GM23338 (cell line): Measurements from ENCODE around the gene HSD17B11. TPM values are rescaled to one million over a fixed set of nuclear protein-coding genes. Genes with fewer than 3 reads are reported as not detected.

Experiments
- ATAC-seq: fragments of 200-7000 bp; cut with Tn5 transposase; 3 replicates; pipeline ENCODE4 v1.9.1; 2020
- DNase-seq: peaks from one replicate; pipeline ENCODE4 v3.0.0-alpha.2; 2015; ENCODE audit warnings: low spot score
- H2AFZ ChIP-seq: fragments of 200-600 bp; sonication (generic); 2 replicates; pipeline ENCODE4 v1.8.0; 2016; ENCODE audit warnings: antibody characterized with exemption, mild to moderate bottlenecking, moderate library complexity
- H3F3A ChIP-seq: fragments of 200-600 bp; sonication (generic); replicated peaks from 2 replicates; pipeline ENCODE4 v1.8.0; 2017; ENCODE audit warnings: antibody characterized with exemption, mixed run types, low read depth
- H3K27ac ChIP-seq: fragments of 200-600 bp; sonication (generic); 2 replicates; pipeline ENCODE4 v1.6.1; 2016; ENCODE audit warnings: low read depth
- H3K27me3 ChIP-seq: fragments of 200-600 bp; sonication (generic); 2 replicates; pipeline ENCODE4 v1.8.0; 2016; ENCODE audit warnings: mild to moderate bottlenecking, mixed run types, moderate library complexity; ENCODE audit not compliant: insufficient read depth
- H3K36me3 ChIP-seq: fragments of 200-600 bp; sonication (generic); 2 replicates; pipeline ENCODE4 v1.8.0; 2016; ENCODE audit warnings: mild to moderate bottlenecking; ENCODE audit not compliant: insufficient read depth
- H3K4me1 ChIP-seq: fragments of 200-600 bp; sonication (generic); 2 replicates; pipeline ENCODE4 v1.8.0; 2016; ENCODE audit warnings: mild to moderate bottlenecking, moderate library complexity; ENCODE audit not compliant: insufficient read depth
- H3K4me2 ChIP-seq: fragments of 200-600 bp; sonication (generic); 2 replicates; pipeline ENCODE4 v1.7.1; 2017; ENCODE audit warnings: mixed run types
- H3K4me3 ChIP-seq: fragments of 200-600 bp; sonication (generic); 2 replicates; pipeline ENCODE4 v1.6.1; 2016; ENCODE audit warnings: mixed run types
- H3K79me2 ChIP-seq: fragments of 200-600 bp; sonication (generic); replicated peaks from 2 replicates; pipeline ENCODE4 v1.8.0; 2017; ENCODE audit warnings: mild to moderate bottlenecking; ENCODE audit not compliant: insufficient read depth
- H3K9me2 ChIP-seq: fragments of 200-600 bp; sonication (generic); 2 replicates; pipeline ENCODE4 v1.8.0; 2017; ENCODE audit not compliant: insufficient read depth
- H4K20me1 ChIP-seq: fragments of 200-600 bp; sonication (generic); replicated peaks from 2 replicates; pipeline ENCODE4 v1.8.0; 2017; ENCODE audit warnings: mild to moderate bottlenecking; ENCODE audit not compliant: insufficient read depth
- H3K27ac Mint-ChIP-seq: 2 replicates; pipeline ENCODE4 v1.8.0; 2020; ENCODE audit warnings: inconsistent platforms, mild to moderate bottlenecking, moderate library complexity, mixed read lengths
- H3K27me3 Mint-ChIP-seq: 3 replicates; pipeline ENCODE4 v1.8.0; 2022; ENCODE audit warnings: low read depth, mild to moderate bottlenecking, moderate library complexity, mixed read lengths, inconsistent platforms; ENCODE audit not compliant: insufficient read depth, poor library complexity
- H3K36me3 Mint-ChIP-seq: 3 replicates; pipeline ENCODE4 v1.8.0; 2021; ENCODE audit warnings: low read depth, mild to moderate bottlenecking, inconsistent platforms, moderate library complexity, mixed read lengths
- H3K4me1 Mint-ChIP-seq: 3 replicates; pipeline ENCODE4 v1.8.0; 2020; ENCODE audit warnings: mild to moderate bottlenecking, inconsistent platforms, mixed read lengths
- H3K4me3 Mint-ChIP-seq: 3 replicates; pipeline ENCODE4 v1.8.0; 2021; ENCODE audit warnings: moderate library complexity, mild to moderate bottlenecking, inconsistent platforms, mixed read lengths
- H3K9me3 Mint-ChIP-seq: 3 replicates; pipeline ENCODE4 v1.8.0; 2020; ENCODE audit warnings: moderate library complexity, mild to moderate bottlenecking, inconsistent platforms, mixed read lengths
- CREB1 ChIP-seq: fragments of 250-450 bp; sonication (Bioruptor Pico); IDR thresholded peaks from 2 replicates; pipeline ENCODE4 v1.5.0; 2020; ENCODE audit warnings: low read depth, mild to moderate bottlenecking, moderate library complexity
- ETS1 ChIP-seq: IDR thresholded peaks from 2 replicates; pipeline ENCODE4 v1.6.1; 2016; ENCODE audit warnings: antibody characterized with exemption
- EZH2 ChIP-seq: fragments of 200-600 bp; sonication (generic); IDR thresholded peaks from one replicate; pipeline ENCODE4 v1.8.0; 2017; ENCODE audit warnings: antibody characterized with exemption, mild to moderate bottlenecking, low read depth; ENCODE audit not compliant: unreplicated experiment
- EZH2phosphoT487 ChIP-seq: fragments of 200-600 bp; sonication (generic); IDR thresholded peaks from one replicate; pipeline ENCODE4 v1.8.1; 2018; ENCODE audit warnings: antibody characterized with exemption; ENCODE audit not compliant: unreplicated experiment
- JUNB ChIP-seq: IDR thresholded peaks from one replicate; pipeline ENCODE4 v1.6.1; 2016; ENCODE audit warnings: antibody characterized with exemption; ENCODE audit not compliant: unreplicated experiment
- NANOG ChIP-seq: IDR thresholded peaks from 2 replicates; pipeline ENCODE4 v1.6.1; 2016; ENCODE audit warnings: antibody characterized with exemption, borderline replicate concordance
- POLR2AphosphoS5 ChIP-seq: IDR thresholded peaks from 2 replicates; pipeline ENCODE4 v1.6.1; 2016; ENCODE audit warnings: antibody characterized with exemption, low read depth
- REST ChIP-seq: IDR thresholded peaks from one replicate; pipeline ENCODE4 v1.6.1; 2018; ENCODE audit warnings: antibody characterized with exemption; ENCODE audit not compliant: unreplicated experiment
- STAT1 ChIP-seq: IDR thresholded peaks from one replicate; pipeline ENCODE4 v1.6.1; 2016; ENCODE audit warnings: antibody characterized with exemption; ENCODE audit not compliant: unreplicated experiment
- ZNF114 ChIP-seq: fragments of 250-450 bp; sonication (Bioruptor Pico); IDR thresholded peaks from 2 replicates; pipeline ENCODE4 v1.5.0; 2020; ENCODE audit warnings: mild to moderate bottlenecking, moderate library complexity
- ZNF331 ChIP-seq: fragments of 250-450 bp; sonication (Bioruptor Pico); IDR thresholded peaks from 2 replicates; pipeline ENCODE4 v1.5.0; 2020; ENCODE audit warnings: low read depth, mild to moderate bottlenecking, moderate library complexity
- ZNF462 ChIP-seq: fragments of 250-450 bp; sonication (Bioruptor Pico); IDR thresholded peaks from 2 replicates; pipeline ENCODE4 v1.5.0; 2020; ENCODE audit warnings: mild to moderate bottlenecking, moderate library complexity
- polyA plus RNA-seq: library from polyadenylated mRNA; unstranded; fragments of >200 nt; fragmentation: Nextera tagmentation; extraction: Ambion mirVana; gene quantifications from 2 replicates; pipeline ENCODE4 v1.2.1, GENCODE V29; 2016
- total RNA-seq: library from RNA; depleted of rRNA; stranded (reverse); fragments of >200 nt; shearing (Covaris generic); gene quantifications from 2 replicates; pipeline ENCODE4 v1.2.3, GENCODE V29; 2014
- TF ChIP-seq, protein P1 (sequence below), 2 experiments: fragments of 200-600 bp in 1 of 2; sonication (generic) in 1 of 2; conservative IDR thresholded peaks; 2 replicates each; pipeline versions ENCODE4 v1.5.1 to v1.6.1; 2016 to 2017; ENCODE audit warnings: antibody characterized with exemption in 2 of 2, low read depth in 2 of 2, mild to moderate bottlenecking in 2 of 2, moderate library complexity in 1 of 2

HSD17B11 gene
- total and polyA plus RNA-seq, 2 experiments from 2014 or later, result 9.7 to 14.8 TPM

DNA sequence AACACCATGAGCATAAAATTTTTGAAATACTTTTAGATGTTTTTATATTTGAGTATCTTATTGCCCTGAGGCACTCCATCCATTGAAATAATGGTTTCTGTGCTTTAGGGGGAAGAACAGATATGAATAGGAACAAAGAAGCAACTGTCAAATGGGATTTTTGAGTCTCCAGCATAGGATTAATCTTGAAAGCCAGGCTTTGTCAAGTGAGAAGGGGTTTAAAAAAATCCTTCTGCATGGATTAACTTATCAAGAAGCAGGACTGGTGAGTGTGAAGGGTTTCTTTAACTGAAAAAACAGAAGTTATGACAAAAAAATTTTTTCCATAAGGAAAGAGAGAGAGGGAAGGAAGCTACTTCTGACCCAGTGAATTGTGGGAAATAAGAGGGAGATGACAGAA is 23.8 kb upstream of the HSD17B11 start:
- no peak overlapping the region for H3K27ac Mint-ChIP-seq
- no peak overlapping the region for H3K4me3 Mint-ChIP-seq
- DNase-seq (no peak), ATAC-seq (no peak)
- Histone ChIP-seq H3K9me2 (peaks cover 9% of the 10 kb centered on the region; the same call in 1 of the 2 replicates), H3K4me2 (no peak overlapping the region), H4K20me1 (no peaks in the 10 kb centered on the region), H3K4me1 (no peaks in the 10 kb centered on the region), H3K27ac (no peak overlapping the region), H3K79me2 (no peaks in the 10 kb centered on the region), H3K27me3 (no peaks in the 10 kb centered on the region), H2AFZ (no peak overlapping the region), H3F3A (no peaks in the 10 kb centered on the region), H3K4me3 (no peak overlapping the region), H3K36me3 (no peaks in the 10 kb centered on the region)
- peaks cover 20% of the 10 kb centered on the region for H3K9me3 Mint-ChIP-seq
- no peaks in the 10 kb centered on the region for H3K27me3 Mint-ChIP-seq
- peaks cover 5% of the 10 kb centered on the region; the same call in 2 of the 3 replicates for H3K36me3 Mint-ChIP-seq
- TF ChIP-seq ZNF331 (CRISPR knock-in tag), result no peak
- no peak for TF ChIP-seq REST
- TF ChIP-seq POLR2AphosphoS5, result no peak
- TF ChIP-seq JUNB, result no peak
- TF ChIP-seq EZH2phosphoT487, result no peak
- TF ChIP-seq, protein P1, sequence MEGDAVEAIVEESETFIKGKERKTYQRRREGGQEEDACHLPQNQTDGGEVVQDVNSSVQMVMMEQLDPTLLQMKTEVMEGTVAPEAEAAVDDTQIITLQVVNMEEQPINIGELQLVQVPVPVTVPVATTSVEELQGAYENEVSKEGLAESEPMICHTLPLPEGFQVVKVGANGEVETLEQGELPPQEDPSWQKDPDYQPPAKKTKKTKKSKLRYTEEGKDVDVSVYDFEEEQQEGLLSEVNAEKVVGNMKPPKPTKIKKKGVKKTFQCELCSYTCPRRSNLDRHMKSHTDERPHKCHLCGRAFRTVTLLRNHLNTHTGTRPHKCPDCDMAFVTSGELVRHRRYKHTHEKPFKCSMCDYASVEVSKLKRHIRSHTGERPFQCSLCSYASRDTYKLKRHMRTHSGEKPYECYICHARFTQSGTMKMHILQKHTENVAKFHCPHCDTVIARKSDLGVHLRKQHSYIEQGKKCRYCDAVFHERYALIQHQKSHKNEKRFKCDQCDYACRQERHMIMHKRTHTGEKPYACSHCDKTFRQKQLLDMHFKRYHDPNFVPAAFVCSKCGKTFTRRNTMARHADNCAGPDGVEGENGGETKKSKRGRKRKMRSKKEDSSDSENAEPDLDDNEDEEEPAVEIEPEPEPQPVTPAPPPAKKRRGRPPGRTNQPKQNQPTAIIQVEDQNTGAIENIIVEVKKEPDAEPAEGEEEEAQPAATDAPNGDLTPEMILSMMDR (conservative IDR thresholded peaks at IDR 0.05; ENCODE audit: low read depth in 2 of 2), result no peak
- no peak for TF ChIP-seq NANOG
- TF ChIP-seq ETS1, result no peak
- no peak for TF ChIP-seq EZH2
- no peak for TF ChIP-seq STAT1
- no peak for TF ChIP-seq ZNF462 (CRISPR knock-in tag)
- TF ChIP-seq CREB1 (CRISPR knock-in tag), result no peak
- TF ChIP-seq ZNF114 (CRISPR knock-in tag), result no peak
- H3K4me1 Mint-ChIP-seq, result peaks cover 4% of the 10 kb centered on the region
